Transverse colon (tissue), 4 donors: ENCODE data around the gene CNPPD1.

Experiments
- EP300 ChIP-seq: sonication (generic); formaldehyde crosslinking; IDR thresholded peaks from one replicate; pipeline ENCODE4 v1.6.1; 2017; ENCODE audit warnings: antibody characterized with exemption, low read depth
- POLR2A ChIP-seq: fragments of 450-650 bp; IDR thresholded peaks from one replicate; pipeline ENCODE4 v1.6.1; 2016; ENCODE audit warnings: antibody characterized with exemption, mild to moderate bottlenecking, moderate library complexity
- POLR2AphosphoS5 ChIP-seq, 3 donors: sonication (generic); formaldehyde crosslinking; IDR thresholded peaks; one replicate each; pipeline ENCODE4 v1.6.1; 2016; ENCODE audit warnings: antibody characterized with exemption in 3 of 3
- TF ChIP-seq, protein P1 (sequence below), 5 experiments: fragments of 200-600 bp in 3 of 5; fragments of 450-650 bp in 2 of 5; sonication (generic) in 3 of 5; IDR thresholded peaks; 1 replicate in 2 of 5; 2 replicates in 3 of 5; pipeline ENCODE4 v1.5.1; 2016 to 2017; ENCODE audit warnings: antibody characterized with exemption in 5 of 5, inconsistent platforms in 3 of 5, mild to moderate bottlenecking in 2 of 5, moderate library complexity in 1 of 5

DNA sequence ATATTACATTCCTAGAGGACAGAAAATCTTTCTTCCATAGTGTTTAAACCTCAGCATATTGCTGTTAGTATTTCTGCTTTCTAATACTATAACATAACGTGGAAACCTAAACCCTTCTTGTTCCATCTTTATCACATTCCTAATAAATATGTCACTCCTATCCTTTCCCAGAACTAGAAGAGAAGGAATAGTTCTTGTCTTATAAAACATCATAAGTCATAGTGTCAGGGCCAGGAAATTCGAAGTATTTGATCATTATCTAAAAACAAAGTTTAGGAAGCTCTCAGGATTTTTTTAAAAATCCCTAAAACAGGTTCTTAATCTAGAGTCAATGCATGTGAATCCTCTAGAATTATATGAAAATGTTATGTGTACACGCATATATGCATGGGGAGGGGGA lies 18.1 kb downstream of the CNPPD1 start:
- TF ChIP-seq, protein P1, sequence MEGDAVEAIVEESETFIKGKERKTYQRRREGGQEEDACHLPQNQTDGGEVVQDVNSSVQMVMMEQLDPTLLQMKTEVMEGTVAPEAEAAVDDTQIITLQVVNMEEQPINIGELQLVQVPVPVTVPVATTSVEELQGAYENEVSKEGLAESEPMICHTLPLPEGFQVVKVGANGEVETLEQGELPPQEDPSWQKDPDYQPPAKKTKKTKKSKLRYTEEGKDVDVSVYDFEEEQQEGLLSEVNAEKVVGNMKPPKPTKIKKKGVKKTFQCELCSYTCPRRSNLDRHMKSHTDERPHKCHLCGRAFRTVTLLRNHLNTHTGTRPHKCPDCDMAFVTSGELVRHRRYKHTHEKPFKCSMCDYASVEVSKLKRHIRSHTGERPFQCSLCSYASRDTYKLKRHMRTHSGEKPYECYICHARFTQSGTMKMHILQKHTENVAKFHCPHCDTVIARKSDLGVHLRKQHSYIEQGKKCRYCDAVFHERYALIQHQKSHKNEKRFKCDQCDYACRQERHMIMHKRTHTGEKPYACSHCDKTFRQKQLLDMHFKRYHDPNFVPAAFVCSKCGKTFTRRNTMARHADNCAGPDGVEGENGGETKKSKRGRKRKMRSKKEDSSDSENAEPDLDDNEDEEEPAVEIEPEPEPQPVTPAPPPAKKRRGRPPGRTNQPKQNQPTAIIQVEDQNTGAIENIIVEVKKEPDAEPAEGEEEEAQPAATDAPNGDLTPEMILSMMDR (IDR thresholded peaks at IDR 0.05), result no peak
- TF ChIP-seq POLR2A, result no peak
- TF ChIP-seq POLR2AphosphoS5 (IDR thresholded peaks at IDR 0.05), result no peak
- TF ChIP-seq EP300, result no peak
